HEK293 (cell line): Measurements from ENCODE around the gene UBAC2.

ENCODE experiments used
- CTCF ChIA-PET: fragments of 350-600 bp; formaldehyde crosslinking; extraction: SDS; loops from one replicate; lab custom pipeline; 2021; ENCODE audit warnings: antibody characterized with exemption; lab: Yijun Ruan, JAX
- POLR2A ChIA-PET: fragments of 300-600 bp; formaldehyde crosslinking; extraction: SDS; loops from one replicate; lab custom pipeline; 2020; ENCODE audit warnings: antibody characterized with exemption, inconsistent platforms; lab: Yijun Ruan, JAX
- H3K27ac ChIP-seq: fragments of 200-500 bp; sonication (Bioruptor generic); 2 replicates; pipeline ENCODE4 v1.5.1; 2014; ENCODE audit warnings: low read depth, low read length, control low read depth, inconsistent platforms; ENCODE audit errors: extremely low read depth
- H3K36me3 ChIP-seq, 2 experiments: fragments of 200-500 bp in 1 of 2; sonication (Bioruptor generic) in 1 of 2; 1 replicate in 1 of 2; 2 replicates in 1 of 2; pipeline ENCODE4 v1.5.1; 2014 to 2017; ENCODE audit warnings: inconsistent platforms in 2 of 2, low read length in 2 of 2; ENCODE audit not compliant: control insufficient read depth in 2 of 2, insufficient read depth in 1 of 2
- H3K4me1 ChIP-seq: fragments of 200-500 bp; sonication (Bioruptor generic); 2 replicates; pipeline ENCODE4 v1.5.1; 2014; ENCODE audit warnings: mild to moderate bottlenecking, low read length, inconsistent platforms; ENCODE audit not compliant: control insufficient read depth, insufficient read depth
- H3K4me3 ChIP-seq: 2 replicates; pipeline ENCODE4 v1.5.1; 2011; ENCODE audit warnings: low read depth, mild to moderate bottlenecking, control low read depth, low read length, moderate library complexity
- H3K9me3 ChIP-seq: fragments of 200-500 bp; sonication (Bioruptor generic); 2 replicates; pipeline ENCODE4 v1.5.1; 2014; ENCODE audit warnings: low read depth, low read length, inconsistent platforms; ENCODE audit not compliant: control insufficient read depth, insufficient read depth
- KLF9 ChIP-seq: fragments of 450-650 bp; formaldehyde crosslinking; IDR thresholded peaks from 2 replicates; pipeline ENCODE4 v1.5.1; 2016; ENCODE audit warnings: missing biosample characterization, missing genetic modification characterization, low read depth
- ZFHX2 ChIP-seq: fragments of 450-650 bp; formaldehyde crosslinking; conservative IDR thresholded peaks from 2 replicates; pipeline ENCODE4 v1.5.1; 2016; ENCODE audit warnings: missing biosample characterization, missing genetic modification characterization
- ZNF132 ChIP-seq: fragments of 450-650 bp; formaldehyde crosslinking; IDR thresholded peaks from 2 replicates; pipeline ENCODE4 v1.5.1; 2017; ENCODE audit warnings: missing biosample characterization, missing genetic modification characterization, borderline replicate concordance
- ZNF138 ChIP-seq: fragments of 450-650 bp; formaldehyde crosslinking; IDR thresholded peaks from 2 replicates; pipeline ENCODE4 v1.5.1; 2016; ENCODE audit warnings: missing biosample characterization, missing genetic modification characterization, borderline replicate concordance
- ZNF169 ChIP-seq: fragments of 450-650 bp; formaldehyde crosslinking; IDR thresholded peaks from 2 replicates; pipeline ENCODE4 v1.5.1; 2016; ENCODE audit warnings: missing biosample characterization, missing genetic modification characterization
- ZNF221 ChIP-seq: fragments of 450-650 bp; formaldehyde crosslinking; IDR thresholded peaks from 2 replicates; pipeline ENCODE4 v1.5.1; 2017; ENCODE audit warnings: missing biosample characterization, missing genetic modification characterization, borderline replicate concordance
- ZNF391 ChIP-seq: fragments of 450-650 bp; formaldehyde crosslinking; IDR thresholded peaks from 2 replicates; pipeline ENCODE4 v1.5.1; 2016; ENCODE audit warnings: low read depth, missing biosample characterization, missing genetic modification characterization, borderline replicate concordance
- ZNF670 ChIP-seq: fragments of 450-650 bp; formaldehyde crosslinking; IDR thresholded peaks from 2 replicates; pipeline ENCODE4 v1.5.1; 2016; ENCODE audit warnings: missing biosample characterization, missing genetic modification characterization, low read depth
- ZNF837 ChIP-seq: fragments of 450-650 bp; formaldehyde crosslinking; IDR thresholded peaks from 2 replicates; pipeline ENCODE4 v1.5.1; 2016; ENCODE audit warnings: missing biosample characterization, missing genetic modification characterization
- ZSCAN23 ChIP-seq: fragments of 450-650 bp; formaldehyde crosslinking; IDR thresholded peaks from 2 replicates; pipeline ENCODE4 v1.5.1; 2016; ENCODE audit warnings: missing biosample characterization, missing genetic modification characterization
- TF ChIP-seq, protein P1 (sequence below): fragments of 450-650 bp; formaldehyde crosslinking; IDR thresholded peaks from 2 replicates; pipeline ENCODE4 v1.5.1; 2016; ENCODE audit warnings: missing biosample characterization, missing genetic modification characterization, borderline replicate concordance
- TF ChIP-seq, protein P2 (sequence below): fragments of 450-650 bp; formaldehyde crosslinking; conservative IDR thresholded peaks from 2 replicates; pipeline ENCODE4 v1.5.1; 2016; ENCODE audit warnings: low read depth, missing biosample characterization, missing genetic modification characterization

The UBAC2 gene

DNA sequence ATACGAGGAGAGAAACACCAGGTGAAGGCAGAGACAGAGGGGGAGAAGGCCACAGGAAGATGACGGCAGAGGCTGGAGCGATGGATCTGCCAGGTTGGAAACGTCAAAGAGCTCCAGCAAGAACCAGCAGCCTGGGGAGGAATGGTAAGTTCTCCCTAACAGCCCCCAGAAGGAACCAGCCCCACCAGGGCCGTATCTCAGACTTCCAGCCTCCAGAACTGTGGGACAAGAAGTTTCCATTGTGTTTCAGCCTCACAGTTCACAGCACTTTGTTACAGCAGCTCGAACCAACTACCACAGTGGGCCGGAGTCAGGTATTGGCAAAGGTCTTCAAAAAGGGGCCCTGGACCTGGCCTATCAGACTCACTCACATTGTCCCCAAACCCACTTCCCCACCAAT, 195.8 kb downstream of the UBAC2 start (continued):
- TF ChIP-seq, protein P1, sequence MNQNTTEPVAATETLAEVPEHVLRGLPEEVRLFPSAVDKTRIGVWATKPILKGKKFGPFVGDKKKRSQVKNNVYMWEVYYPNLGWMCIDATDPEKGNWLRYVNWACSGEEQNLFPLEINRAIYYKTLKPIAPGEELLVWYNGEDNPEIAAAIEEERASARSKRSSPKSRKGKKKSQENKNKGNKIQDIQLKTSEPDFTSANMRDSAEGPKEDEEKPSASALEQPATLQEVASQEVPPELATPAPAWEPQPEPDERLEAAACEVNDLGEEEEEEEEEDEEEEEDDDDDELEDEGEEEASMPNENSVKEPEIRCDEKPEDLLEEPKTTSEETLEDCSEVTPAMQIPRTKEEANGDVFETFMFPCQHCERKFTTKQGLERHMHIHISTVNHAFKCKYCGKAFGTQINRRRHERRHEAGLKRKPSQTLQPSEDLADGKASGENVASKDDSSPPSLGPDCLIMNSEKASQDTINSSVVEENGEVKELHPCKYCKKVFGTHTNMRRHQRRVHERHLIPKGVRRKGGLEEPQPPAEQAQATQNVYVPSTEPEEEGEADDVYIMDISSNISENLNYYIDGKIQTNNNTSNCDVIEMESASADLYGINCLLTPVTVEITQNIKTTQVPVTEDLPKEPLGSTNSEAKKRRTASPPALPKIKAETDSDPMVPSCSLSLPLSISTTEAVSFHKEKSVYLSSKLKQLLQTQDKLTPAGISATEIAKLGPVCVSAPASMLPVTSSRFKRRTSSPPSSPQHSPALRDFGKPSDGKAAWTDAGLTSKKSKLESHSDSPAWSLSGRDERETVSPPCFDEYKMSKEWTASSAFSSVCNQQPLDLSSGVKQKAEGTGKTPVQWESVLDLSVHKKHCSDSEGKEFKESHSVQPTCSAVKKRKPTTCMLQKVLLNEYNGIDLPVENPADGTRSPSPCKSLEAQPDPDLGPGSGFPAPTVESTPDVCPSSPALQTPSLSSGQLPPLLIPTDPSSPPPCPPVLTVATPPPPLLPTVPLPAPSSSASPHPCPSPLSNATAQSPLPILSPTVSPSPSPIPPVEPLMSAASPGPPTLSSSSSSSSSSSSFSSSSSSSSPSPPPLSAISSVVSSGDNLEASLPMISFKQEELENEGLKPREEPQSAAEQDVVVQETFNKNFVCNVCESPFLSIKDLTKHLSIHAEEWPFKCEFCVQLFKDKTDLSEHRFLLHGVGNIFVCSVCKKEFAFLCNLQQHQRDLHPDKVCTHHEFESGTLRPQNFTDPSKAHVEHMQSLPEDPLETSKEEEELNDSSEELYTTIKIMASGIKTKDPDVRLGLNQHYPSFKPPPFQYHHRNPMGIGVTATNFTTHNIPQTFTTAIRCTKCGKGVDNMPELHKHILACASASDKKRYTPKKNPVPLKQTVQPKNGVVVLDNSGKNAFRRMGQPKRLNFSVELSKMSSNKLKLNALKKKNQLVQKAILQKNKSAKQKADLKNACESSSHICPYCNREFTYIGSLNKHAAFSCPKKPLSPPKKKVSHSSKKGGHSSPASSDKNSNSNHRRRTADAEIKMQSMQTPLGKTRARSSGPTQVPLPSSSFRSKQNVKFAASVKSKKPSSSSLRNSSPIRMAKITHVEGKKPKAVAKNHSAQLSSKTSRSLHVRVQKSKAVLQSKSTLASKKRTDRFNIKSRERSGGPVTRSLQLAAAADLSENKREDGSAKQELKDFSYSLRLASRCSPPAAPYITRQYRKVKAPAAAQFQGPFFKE (tag by site-specific recombination): no peak

DNA sequence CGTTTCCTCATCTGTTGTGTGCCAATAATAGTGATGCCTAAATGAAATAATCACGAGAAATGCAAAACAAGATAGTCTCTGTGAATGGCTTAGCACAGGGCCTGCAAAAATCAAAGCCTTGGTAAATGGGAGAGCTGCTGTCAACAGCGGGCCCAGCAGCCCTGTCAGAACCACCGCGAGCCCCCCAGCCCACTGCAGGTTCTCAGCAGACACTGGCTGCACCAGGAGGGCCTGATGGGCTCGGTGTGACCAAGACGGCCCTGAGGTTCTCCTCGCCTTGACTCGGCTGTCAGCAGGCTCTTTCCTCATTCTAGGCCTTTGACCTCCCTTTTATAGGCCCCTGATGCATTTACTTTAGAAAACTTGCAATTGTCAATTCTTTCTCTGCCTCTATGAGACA, 197.4 kb downstream of the UBAC2 start:
- H3K27ac ChIP-seq: no peak overlapping the region
- TF ChIP-seq ZNF391 (tag by site-specific recombination): no peak
- TF ChIP-seq KLF9 (tag by site-specific recombination): no peak
- TF ChIP-seq ZNF169: no peak
- TF ChIP-seq, protein P2, sequence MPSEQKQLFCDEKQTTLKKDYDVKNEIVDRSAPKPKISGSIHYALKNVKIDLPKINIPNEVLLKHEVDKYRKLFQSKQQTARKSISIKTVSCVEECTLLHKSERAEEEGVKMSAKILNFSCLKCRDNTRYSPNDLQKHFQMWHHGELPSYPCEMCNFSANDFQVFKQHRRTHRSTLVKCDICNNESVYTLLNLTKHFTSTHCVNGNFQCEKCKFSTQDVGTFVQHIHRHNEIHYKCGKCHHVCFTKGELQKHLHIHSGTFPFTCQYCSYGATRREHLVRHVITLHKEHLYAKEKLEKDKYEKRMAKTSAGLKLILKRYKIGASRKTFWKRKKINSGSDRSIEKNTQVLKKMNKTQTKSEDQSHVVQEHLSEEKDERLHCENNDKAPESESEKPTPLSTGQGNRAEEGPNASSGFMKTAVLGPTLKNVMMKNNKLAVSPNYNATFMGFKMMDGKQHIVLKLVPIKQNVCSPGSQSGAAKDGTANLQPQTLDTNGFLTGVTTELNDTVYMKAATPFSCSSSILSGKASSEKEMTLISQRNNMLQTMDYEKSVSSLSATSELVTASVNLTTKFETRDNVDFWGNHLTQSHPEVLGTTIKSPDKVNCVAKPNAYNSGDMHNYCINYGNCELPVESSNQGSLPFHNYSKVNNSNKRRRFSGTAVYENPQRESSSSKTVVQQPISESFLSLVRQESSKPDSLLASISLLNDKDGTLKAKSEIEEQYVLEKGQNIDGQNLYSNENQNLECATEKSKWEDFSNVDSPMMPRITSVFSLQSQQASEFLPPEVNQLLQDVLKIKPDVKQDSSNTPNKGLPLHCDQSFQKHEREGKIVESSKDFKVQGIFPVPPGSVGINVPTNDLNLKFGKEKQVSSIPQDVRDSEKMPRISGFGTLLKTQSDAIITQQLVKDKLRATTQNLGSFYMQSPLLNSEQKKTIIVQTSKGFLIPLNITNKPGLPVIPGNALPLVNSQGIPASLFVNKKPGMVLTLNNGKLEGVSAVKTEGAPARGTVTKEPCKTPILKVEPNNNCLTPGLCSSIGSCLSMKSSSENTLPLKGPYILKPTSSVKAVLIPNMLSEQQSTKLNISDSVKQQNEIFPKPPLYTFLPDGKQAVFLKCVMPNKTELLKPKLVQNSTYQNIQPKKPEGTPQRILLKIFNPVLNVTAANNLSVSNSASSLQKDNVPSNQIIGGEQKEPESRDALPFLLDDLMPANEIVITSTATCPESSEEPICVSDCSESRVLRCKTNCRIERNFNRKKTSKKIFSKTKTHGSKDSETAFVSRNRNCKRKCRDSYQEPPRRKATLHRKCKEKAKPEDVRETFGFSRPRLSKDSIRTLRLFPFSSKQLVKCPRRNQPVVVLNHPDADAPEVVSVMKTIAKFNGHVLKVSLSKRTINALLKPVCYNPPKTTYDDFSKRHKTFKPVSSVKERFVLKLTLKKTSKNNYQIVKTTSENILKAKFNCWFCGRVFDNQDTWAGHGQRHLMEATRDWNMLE (tag by site-specific recombination): no peak
- no peak for TF ChIP-seq ZNF837 (tag by site-specific recombination)
- no peak for TF ChIP-seq ZNF221 (tag by site-specific recombination)
- TF ChIP-seq ZNF138 (tag by site-specific recombination): no peak
- no peak for TF ChIP-seq ZFHX2 (tag by site-specific recombination)
- no peak for TF ChIP-seq ZNF132 (tag by site-specific recombination)
- TF ChIP-seq ZSCAN23: no peak
- TF ChIP-seq ZNF670 (tag by site-specific recombination): no peak
- ChIA-PET CTCF (no interaction called here), POLR2A (no interaction called here)
- no peaks in the 10 kb centered on the region for H3K36me3 ChIP-seq
- H3K9me3 ChIP-seq: no peaks in the 10 kb centered on the region
- H3K4me3 ChIP-seq: no peak overlapping the region
- no peaks in the 10 kb centered on the region for H3K4me1 ChIP-seq
